GM23338 (cell line): ENCODE results near the gene NMRK2. TPM values are rescaled to one million over a fixed set of nuclear protein-coding genes. Genes with fewer than 3 reads are reported as not detected.

Source experiments
- ATAC-seq: fragments of 200-7000 bp; cut with Tn5 transposase; 3 replicates; pipeline ENCODE4 v1.9.1; 2020
- DNase-seq: peaks from one replicate; pipeline ENCODE4 v3.0.0-alpha.2; 2015; ENCODE audit warnings: low spot score
- H2AFZ ChIP-seq: fragments of 200-600 bp; sonication (generic); 2 replicates; pipeline ENCODE4 v1.8.0; 2016; ENCODE audit warnings: antibody characterized with exemption, mild to moderate bottlenecking, moderate library complexity
- H3F3A ChIP-seq: fragments of 200-600 bp; sonication (generic); replicated peaks from 2 replicates; pipeline ENCODE4 v1.8.0; 2017; ENCODE audit warnings: antibody characterized with exemption, mixed run types, low read depth
- H3K27ac ChIP-seq: fragments of 200-600 bp; sonication (generic); 2 replicates; pipeline ENCODE4 v1.6.1; 2016; ENCODE audit warnings: low read depth
- H3K27me3 ChIP-seq: fragments of 200-600 bp; sonication (generic); 2 replicates; pipeline ENCODE4 v1.8.0; 2016; ENCODE audit warnings: mild to moderate bottlenecking, mixed run types, moderate library complexity; ENCODE audit not compliant: insufficient read depth
- H3K36me3 ChIP-seq: fragments of 200-600 bp; sonication (generic); 2 replicates; pipeline ENCODE4 v1.8.0; 2016; ENCODE audit warnings: mild to moderate bottlenecking; ENCODE audit not compliant: insufficient read depth
- H3K4me1 ChIP-seq: fragments of 200-600 bp; sonication (generic); 2 replicates; pipeline ENCODE4 v1.8.0; 2016; ENCODE audit warnings: mild to moderate bottlenecking, moderate library complexity; ENCODE audit not compliant: insufficient read depth
- H3K4me2 ChIP-seq: fragments of 200-600 bp; sonication (generic); 2 replicates; pipeline ENCODE4 v1.7.1; 2017; ENCODE audit warnings: mixed run types
- H3K4me3 ChIP-seq: fragments of 200-600 bp; sonication (generic); 2 replicates; pipeline ENCODE4 v1.6.1; 2016; ENCODE audit warnings: mixed run types
- H3K79me2 ChIP-seq: fragments of 200-600 bp; sonication (generic); replicated peaks from 2 replicates; pipeline ENCODE4 v1.8.0; 2017; ENCODE audit warnings: mild to moderate bottlenecking; ENCODE audit not compliant: insufficient read depth
- H3K9me2 ChIP-seq: fragments of 200-600 bp; sonication (generic); 2 replicates; pipeline ENCODE4 v1.8.0; 2017; ENCODE audit not compliant: insufficient read depth
- H4K20me1 ChIP-seq: fragments of 200-600 bp; sonication (generic); replicated peaks from 2 replicates; pipeline ENCODE4 v1.8.0; 2017; ENCODE audit warnings: mild to moderate bottlenecking; ENCODE audit not compliant: insufficient read depth
- H3K27ac Mint-ChIP-seq: 2 replicates; pipeline ENCODE4 v1.8.0; 2020; ENCODE audit warnings: inconsistent platforms, mild to moderate bottlenecking, moderate library complexity, mixed read lengths
- H3K27me3 Mint-ChIP-seq: 3 replicates; pipeline ENCODE4 v1.8.0; 2022; ENCODE audit warnings: low read depth, mild to moderate bottlenecking, moderate library complexity, mixed read lengths, inconsistent platforms; ENCODE audit not compliant: insufficient read depth, poor library complexity
- H3K36me3 Mint-ChIP-seq: 3 replicates; pipeline ENCODE4 v1.8.0; 2021; ENCODE audit warnings: low read depth, mild to moderate bottlenecking, inconsistent platforms, moderate library complexity, mixed read lengths
- H3K4me1 Mint-ChIP-seq: 3 replicates; pipeline ENCODE4 v1.8.0; 2020; ENCODE audit warnings: mild to moderate bottlenecking, inconsistent platforms, mixed read lengths
- H3K4me3 Mint-ChIP-seq: 3 replicates; pipeline ENCODE4 v1.8.0; 2021; ENCODE audit warnings: moderate library complexity, mild to moderate bottlenecking, inconsistent platforms, mixed read lengths
- H3K9me3 Mint-ChIP-seq: 3 replicates; pipeline ENCODE4 v1.8.0; 2020; ENCODE audit warnings: moderate library complexity, mild to moderate bottlenecking, inconsistent platforms, mixed read lengths
- CREB1 ChIP-seq: fragments of 250-450 bp; sonication (Bioruptor Pico); IDR thresholded peaks from 2 replicates; pipeline ENCODE4 v1.5.0; 2020; ENCODE audit warnings: low read depth, mild to moderate bottlenecking, moderate library complexity
- CTCF ChIP-seq, 2 experiments: fragments of 200-600 bp in 1 of 2; sonication (generic) in 1 of 2; conservative IDR thresholded peaks; 2 replicates each; pipeline versions ENCODE4 v1.5.1 to v1.6.1; 2016 to 2017; ENCODE audit warnings: antibody characterized with exemption in 2 of 2, low read depth in 2 of 2, mild to moderate bottlenecking in 2 of 2, moderate library complexity in 1 of 2
- ETS1 ChIP-seq: IDR thresholded peaks from 2 replicates; pipeline ENCODE4 v1.6.1; 2016; ENCODE audit warnings: antibody characterized with exemption
- EZH2 ChIP-seq: fragments of 200-600 bp; sonication (generic); IDR thresholded peaks from one replicate; pipeline ENCODE4 v1.8.0; 2017; ENCODE audit warnings: antibody characterized with exemption, mild to moderate bottlenecking, low read depth; ENCODE audit not compliant: unreplicated experiment
- JUNB ChIP-seq: IDR thresholded peaks from one replicate; pipeline ENCODE4 v1.6.1; 2016; ENCODE audit warnings: antibody characterized with exemption; ENCODE audit not compliant: unreplicated experiment
- NANOG ChIP-seq: IDR thresholded peaks from 2 replicates; pipeline ENCODE4 v1.6.1; 2016; ENCODE audit warnings: antibody characterized with exemption, borderline replicate concordance
- ZNF462 ChIP-seq: fragments of 250-450 bp; sonication (Bioruptor Pico); IDR thresholded peaks from 2 replicates; pipeline ENCODE4 v1.5.0; 2020; ENCODE audit warnings: mild to moderate bottlenecking, moderate library complexity
- polyA plus RNA-seq: library from polyadenylated mRNA; unstranded; fragments of >200 nt; fragmentation: Nextera tagmentation; extraction: Ambion mirVana; gene quantifications from 2 replicates; pipeline ENCODE4 v1.2.1, GENCODE V29; 2016
- total RNA-seq: library from RNA; depleted of rRNA; stranded (reverse); fragments of >200 nt; shearing (Covaris generic); gene quantifications from 2 replicates; pipeline ENCODE4 v1.2.3, GENCODE V29; 2014

NMRK2 gene
- total and polyA plus RNA-seq, 2 experiments from 2014 or later: 55.9 to 65.3 TPM

GRCh38 chr19:3986260-3987041, 53.6 kb downstream of the NMRK2 start:
- Mint-ChIP-seq H3K27ac (peak overlapping the region; percentile 71; the same call in 1 of the 2 replicates), H3K9me3 (peaks cover 21% of the 10 kb centered on the region), H3K4me3 (peak overlapping the region; percentile 98), H3K36me3 (peaks cover 40% of the 10 kb centered on the region), H3K4me1 (peaks cover 40% of the 10 kb centered on the region), H3K27me3 (peaks cover 50% of the 10 kb centered on the region)
- 0 out of 2 replicates have a peak, but pooled peaks cover 3% of the 10 kb centered on the region for H3K9me2 ChIP-seq
- peaks cover 39% of the 10 kb centered on the region for H3K79me2 ChIP-seq
- no peak overlapping the region for H2AFZ ChIP-seq
- H3K4me2 ChIP-seq: peak overlapping the region; percentile 100
- peak; percentile 91 for DNase-seq
- peak overlapping the region; percentile 100 for H3K4me3 ChIP-seq
- no peak overlapping the region for H3K27ac ChIP-seq
- peaks cover 30% of the 10 kb centered on the region for H3K36me3 ChIP-seq
- H3K27me3 ChIP-seq: peaks cover 7% of the 10 kb centered on the region; the same call in 1 of the 2 replicates
- ATAC-seq: peak; percentile 51
- peak; percentile 44 to 58 for TF ChIP-seq CTCF (conservative IDR thresholded peaks at IDR 0.05; ENCODE audit: low read depth in 2 of 2)
- no peak for TF ChIP-seq NANOG
- no peak for TF ChIP-seq JUNB
- peak; percentile 61 for TF ChIP-seq CREB1 (CRISPR knock-in tag)
- no peak for TF ChIP-seq ETS1
- no peak for TF ChIP-seq ZNF462
- no peak for TF ChIP-seq EZH2
- H3K4me1 ChIP-seq: peaks cover 20% of the 10 kb centered on the region
- peaks cover 34% of the 10 kb centered on the region for H4K20me1 ChIP-seq
- H3F3A ChIP-seq: peaks cover 38% of the 10 kb centered on the region
